H9 (cell line): ENCODE results near the gene PDCD7. TPM values are rescaled to one million over a fixed set of nuclear protein-coding genes. Genes with fewer than 3 reads are reported as not detected.
"Not testable (repeated sequence)": the region's sequence is repeated elsewhere in the genome, so short reads cannot be mapped to it uniquely, and the experiment has no call there.

Source experiments
- DNase-seq: peaks from one replicate; pipeline ENCODE4 v3.0.0-alpha.2; 2017
- H2AFZ ChIP-seq: one replicate; pipeline ENCODE4 v1.6.1; 2013; ENCODE audit warnings: mild to moderate bottlenecking, low read length, control low read depth, moderate library complexity
- H2AK5ac ChIP-seq: 2 replicates; pipeline ENCODE4 v1.6.1; 2013; ENCODE audit warnings: low read length, control low read depth, mixed read lengths; ENCODE audit not compliant: insufficient read length
- H2BK120ac ChIP-seq: one replicate; pipeline ENCODE4 v1.6.1; 2013; ENCODE audit warnings: low read depth, mild to moderate bottlenecking, low read length, control low read depth, inconsistent platforms; ENCODE audit not compliant: poor library complexity, severe bottlenecking
- H2BK12ac ChIP-seq: 2 replicates; pipeline ENCODE4 v1.6.1; 2013; ENCODE audit warnings: low read length, control low read depth, mixed read lengths, low read depth; ENCODE audit not compliant: insufficient read length
- H2BK15ac ChIP-seq: 2 replicates; pipeline ENCODE4 v1.6.1; 2013; ENCODE audit warnings: low read depth, low read length, control low read depth
- H2BK20ac ChIP-seq: one replicate; pipeline ENCODE4 v1.6.1; 2013; ENCODE audit warnings: low read depth, mild to moderate bottlenecking, low read length, control low read depth, inconsistent platforms; ENCODE audit not compliant: poor library complexity, severe bottlenecking
- H2BK5ac ChIP-seq: 2 replicates; pipeline ENCODE4 v1.6.1; 2013; ENCODE audit warnings: low read length, control low read depth, mixed read lengths; ENCODE audit not compliant: insufficient read length
- H3K14ac ChIP-seq: 2 replicates; pipeline ENCODE4 v1.6.1; 2013; ENCODE audit warnings: low read length, control low read depth; ENCODE audit not compliant: insufficient read depth
- H3K18ac ChIP-seq: 2 replicates; pipeline ENCODE4 v1.6.1; 2013; ENCODE audit warnings: low read depth, mild to moderate bottlenecking, mixed read lengths, low read length, control low read depth; ENCODE audit not compliant: insufficient read length
- H3K23ac ChIP-seq: 2 replicates; pipeline ENCODE4 v1.6.1; 2013; ENCODE audit warnings: low read length, control low read depth, mixed read lengths, low read depth; ENCODE audit not compliant: insufficient read length
- H3K23me2 ChIP-seq: 2 replicates; pipeline ENCODE4 v1.6.1; 2013; ENCODE audit warnings: low read depth, mild to moderate bottlenecking, mixed read lengths, low read length, control low read depth; ENCODE audit not compliant: insufficient read length, poor library complexity, severe bottlenecking
- H3K27ac ChIP-seq: 2 replicates; pipeline ENCODE4 v1.5.1; 2013; ENCODE audit warnings: low read length, control low read depth, mixed read lengths, low read depth; ENCODE audit not compliant: insufficient read length
- H3K27me3 ChIP-seq: 2 replicates; pipeline ENCODE4 v1.6.1; 2013; ENCODE audit warnings: low read length, control low read depth, inconsistent platforms; ENCODE audit not compliant: insufficient read depth
- H3K4ac ChIP-seq: 2 replicates; pipeline ENCODE4 v1.6.1; 2013; ENCODE audit warnings: low read depth, mild to moderate bottlenecking, control low read depth, inconsistent platforms, low read length, moderate library complexity
- H3K4me1 ChIP-seq: 2 replicates; pipeline ENCODE4 v1.6.1; 2013; ENCODE audit warnings: low read length, control low read depth, inconsistent platforms; ENCODE audit not compliant: insufficient read depth
- H3K4me2 ChIP-seq: 2 replicates; pipeline ENCODE4 v1.6.1; 2013; ENCODE audit warnings: low read length, control low read depth, mixed read lengths; ENCODE audit not compliant: insufficient read length, insufficient read depth
- H3K56ac ChIP-seq: 2 replicates; pipeline ENCODE4 v1.6.1; 2013; ENCODE audit warnings: low read depth, mild to moderate bottlenecking, mixed read lengths, low read length, control low read depth; ENCODE audit not compliant: insufficient read length
- H3K79me1 ChIP-seq: 2 replicates; pipeline ENCODE4 v1.6.1; 2013; ENCODE audit warnings: low read depth, mild to moderate bottlenecking, moderate library complexity, low read length, control low read depth, inconsistent platforms; ENCODE audit not compliant: insufficient read depth, poor library complexity, severe bottlenecking
- H3K79me2 ChIP-seq: 2 replicates; pipeline ENCODE4 v1.6.1; 2013; ENCODE audit warnings: low read length, control low read depth, inconsistent platforms; ENCODE audit not compliant: insufficient read depth
- H3K9ac ChIP-seq: 2 replicates; pipeline ENCODE4 v1.6.1; 2013; ENCODE audit warnings: low read length, control low read depth, mixed read lengths; ENCODE audit not compliant: insufficient read length; ENCODE audit errors: extremely low read depth
- H3K9me3 ChIP-seq: one replicate; pipeline ENCODE4 v1.6.1; 2013; ENCODE audit warnings: low read depth, low read length, inconsistent platforms; ENCODE audit not compliant: control insufficient read depth
- H3T11ph ChIP-seq: one replicate; pipeline ENCODE4 v1.6.1; 2013; ENCODE audit warnings: mild to moderate bottlenecking, low read length, control low read depth, inconsistent platforms
- H4K20me1 ChIP-seq: one replicate; pipeline ENCODE4 v1.6.1; 2013; ENCODE audit not compliant: control insufficient read depth, insufficient read length, insufficient read depth
- H4K5ac ChIP-seq: 2 replicates; pipeline ENCODE4 v1.6.1; 2013; ENCODE audit warnings: low read depth, mild to moderate bottlenecking, mixed read lengths, low read length, control low read depth; ENCODE audit not compliant: insufficient read length
- H4K8ac ChIP-seq: replicated peaks from 2 replicates; pipeline ENCODE4 v1.6.1; 2013; ENCODE audit warnings: low read length, control low read depth, mixed read lengths, low read depth; ENCODE audit not compliant: insufficient read length
- H4K91ac ChIP-seq: 2 replicates; pipeline ENCODE4 v1.6.1; 2013; ENCODE audit warnings: low read depth, mild to moderate bottlenecking, moderate library complexity, mixed read lengths, low read length, control low read depth; ENCODE audit not compliant: insufficient read length
- H3K27ac Mint-ChIP-seq, 3 experiments: 2 replicates in 2 of 3; 3 replicates in 1 of 3; pipeline ENCODE4 v1.8.0; 2020 to 2021; ENCODE audit warnings: mixed read lengths in 3 of 3, mild to moderate bottlenecking in 1 of 3, moderate library complexity in 1 of 3
- H3K27me3 Mint-ChIP-seq: 2 replicates; pipeline ENCODE4 v1.8.0; 2021; ENCODE audit warnings: low read depth, mild to moderate bottlenecking, moderate library complexity, mixed read lengths
- H3K36me3 Mint-ChIP-seq, 3 experiments: 2 replicates in 2 of 3; 3 replicates in 1 of 3; pipeline ENCODE4 v1.8.0; 2020 to 2021; ENCODE audit warnings: low read depth in 3 of 3, mixed read lengths in 3 of 3; ENCODE audit not compliant: insufficient read depth in 1 of 3
- H3K4me1 Mint-ChIP-seq, 2 experiments: 2 replicates each; pipeline ENCODE4 v1.8.0; 2020; ENCODE audit warnings: mixed read lengths in 2 of 2
- H3K4me3 Mint-ChIP-seq, 2 experiments: 2 replicates in 1 of 2; 3 replicates in 1 of 2; pipeline ENCODE4 v1.8.0; 2020 to 2021; ENCODE audit warnings: mild to moderate bottlenecking in 2 of 2, mixed read lengths in 2 of 2, moderate library complexity in 1 of 2
- H3K9me3 Mint-ChIP-seq, 2 experiments: 2 replicates in 1 of 2; 3 replicates in 1 of 2; pipeline ENCODE4 v1.8.0; 2020; ENCODE audit warnings: mild to moderate bottlenecking in 2 of 2, mixed read lengths in 2 of 2, moderate library complexity in 1 of 2
- whole genome bisulfite sequencing: extraction: QIAGEN DNeasy Blood & Tissue Kit; methylation state at CpG from one replicate; pipeline ENCODE4 v1.1.7; 2013; ENCODE audit warnings: missing lambda C conversion rate, low lambda C conversion rate, mixed read lengths; ENCODE audit not compliant: insufficient read length; ENCODE audit errors: extremely low coverage; 5-methylcytosine and 5-hydroxymethylcytosine counted together
- total RNA-seq: library from RNA; stranded (reverse); gene quantifications from 2 replicates; pipeline ENCODE4 v1.2.1, GENCODE V29; 2021
- TF ChIP-seq, protein P1 (sequence below): fragments of 200-600 bp; sonication (generic); conservative IDR thresholded peaks from 3 replicates; pipeline ENCODE4 v1.8.0; 2021; ENCODE audit warnings: antibody characterized with exemption, mild to moderate bottlenecking

PDCD7 gene
- total RNA-seq, 1 experiment from 2014 or later: 35.2 TPM

DNA sequence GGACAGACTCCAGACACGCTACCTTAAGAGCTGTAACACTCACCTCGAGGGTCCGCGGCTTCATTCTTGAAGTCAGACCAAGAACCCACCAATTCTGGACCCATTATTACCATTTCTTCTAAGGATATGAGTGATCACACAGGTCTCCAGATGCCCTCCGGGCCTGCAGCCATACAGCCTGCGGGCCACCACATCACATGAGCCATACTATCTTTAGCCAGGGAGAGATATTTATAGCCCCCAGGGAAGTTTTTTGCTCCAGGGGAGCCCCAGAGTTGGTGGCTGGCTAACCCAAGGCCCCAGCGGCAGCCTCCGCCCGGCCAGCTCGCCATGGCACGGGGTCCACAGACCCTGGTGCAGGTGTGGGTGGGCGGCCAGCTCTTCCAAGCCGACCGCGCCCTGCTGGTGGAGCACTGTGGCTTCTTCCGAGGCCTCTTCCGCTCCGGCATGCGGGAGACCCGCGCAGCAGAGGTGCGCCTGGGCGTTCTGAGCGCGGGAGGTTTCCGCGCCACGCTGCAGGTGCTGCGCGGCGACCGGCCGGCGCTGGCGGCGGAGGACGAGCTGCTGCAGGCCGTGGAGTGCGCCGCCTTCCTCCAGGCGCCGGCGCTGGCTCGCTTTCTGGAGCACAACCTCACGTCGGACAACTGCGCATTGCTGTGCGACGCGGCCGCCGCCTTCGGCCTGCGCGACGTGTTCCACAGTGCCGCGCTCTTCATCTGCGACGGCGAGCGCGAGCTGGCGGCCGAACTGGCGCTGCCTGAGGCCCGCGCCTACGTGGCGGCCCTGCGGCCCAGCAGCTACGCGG, 56.9 kb downstream of the PDCD7 start, which contains the start of gene KBTBD13:
Gene KBTBD13 (plus strand): TSS at position 261 of the 805 bp plus-strand sequence. CDS start 70 bp downstream, at position 331.
- H3K18ac ChIP-seq: no peak within 1 kb of the TSS
- H3K27me3 Mint-ChIP-seq: peaks cover 26% of the 10 kb centered on the region
- H2BK12ac ChIP-seq: no peak within 1 kb of the TSS
- H4K5ac ChIP-seq: no peak within 1 kb of the TSS
- H3K4me3 Mint-ChIP-seq: no peak within 1 kb of the TSS; a peak in 1 of 5 replicates
- no peak within 1 kb of the TSS for H3K4ac ChIP-seq
- H4K20me1 ChIP-seq: no peaks in the 10 kb centered on the region
- no peak for DNase-seq
- H3K27me3 ChIP-seq: no peaks in the 10 kb centered on the region
- peaks cover 12 to 14% of the 10 kb centered on the region in 2 experiments for H3K4me1 Mint-ChIP-seq
- no peak within 1 kb of the TSS for H3K23ac ChIP-seq
- H3K9me3 Mint-ChIP-seq: peaks cover 3 to 10% of the 10 kb centered on the region in 2 experiments; a peak in 3 of 5 replicates
- no peak within 1 kb of the TSS for H2BK15ac ChIP-seq
- no peaks in the 10 kb centered on the region for H3K23me2 ChIP-seq
- no peaks in the 10 kb centered on the region for H3K79me1 ChIP-seq
- no peak within 1 kb of the TSS for H3K56ac ChIP-seq
- H3T11ph ChIP-seq: no peak within 1 kb of the TSS
- H3K14ac ChIP-seq: no peak within 1 kb of the TSS
- TF ChIP-seq, protein P1, sequence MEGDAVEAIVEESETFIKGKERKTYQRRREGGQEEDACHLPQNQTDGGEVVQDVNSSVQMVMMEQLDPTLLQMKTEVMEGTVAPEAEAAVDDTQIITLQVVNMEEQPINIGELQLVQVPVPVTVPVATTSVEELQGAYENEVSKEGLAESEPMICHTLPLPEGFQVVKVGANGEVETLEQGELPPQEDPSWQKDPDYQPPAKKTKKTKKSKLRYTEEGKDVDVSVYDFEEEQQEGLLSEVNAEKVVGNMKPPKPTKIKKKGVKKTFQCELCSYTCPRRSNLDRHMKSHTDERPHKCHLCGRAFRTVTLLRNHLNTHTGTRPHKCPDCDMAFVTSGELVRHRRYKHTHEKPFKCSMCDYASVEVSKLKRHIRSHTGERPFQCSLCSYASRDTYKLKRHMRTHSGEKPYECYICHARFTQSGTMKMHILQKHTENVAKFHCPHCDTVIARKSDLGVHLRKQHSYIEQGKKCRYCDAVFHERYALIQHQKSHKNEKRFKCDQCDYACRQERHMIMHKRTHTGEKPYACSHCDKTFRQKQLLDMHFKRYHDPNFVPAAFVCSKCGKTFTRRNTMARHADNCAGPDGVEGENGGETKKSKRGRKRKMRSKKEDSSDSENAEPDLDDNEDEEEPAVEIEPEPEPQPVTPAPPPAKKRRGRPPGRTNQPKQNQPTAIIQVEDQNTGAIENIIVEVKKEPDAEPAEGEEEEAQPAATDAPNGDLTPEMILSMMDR: no peak
- WGBS: no CpG with 5 or more reads among the region's 73 CpGs
- H3K27ac ChIP-seq: no peak within 1 kb of the TSS
- H3K4me1 ChIP-seq: no peaks in the 10 kb centered on the region; the same call in 1 of the 2 replicates
- H3K4me2 ChIP-seq: no peak within 1 kb of the TSS
- H4K8ac ChIP-seq: no peak within 1 kb of the TSS
- H3K27ac Mint-ChIP-seq: peak within 1 kb of the TSS in 1 of 3 experiments; percentile 34; a peak in 1 of 7 replicates
- H2BK5ac ChIP-seq: no peak within 1 kb of the TSS
- no peak within 1 kb of the TSS for H2AFZ ChIP-seq
- H3K9ac ChIP-seq: no peak within 1 kb of the TSS
- H2AK5ac ChIP-seq: no peak within 1 kb of the TSS
- H3K36me3 Mint-ChIP-seq: peaks cover 0 to 1% (median 0%) of the 10 kb centered on the region in 3 experiments; a peak in 3 of 7 replicates
- no peak within 1 kb of the TSS for H2BK120ac ChIP-seq
- H2BK20ac ChIP-seq: no peak within 1 kb of the TSS
- H4K91ac ChIP-seq: no peak within 1 kb of the TSS
- H3K79me2 ChIP-seq: no peaks in the 10 kb centered on the region
- no peaks in the 10 kb centered on the region for H3K9me3 ChIP-seq

DNA sequence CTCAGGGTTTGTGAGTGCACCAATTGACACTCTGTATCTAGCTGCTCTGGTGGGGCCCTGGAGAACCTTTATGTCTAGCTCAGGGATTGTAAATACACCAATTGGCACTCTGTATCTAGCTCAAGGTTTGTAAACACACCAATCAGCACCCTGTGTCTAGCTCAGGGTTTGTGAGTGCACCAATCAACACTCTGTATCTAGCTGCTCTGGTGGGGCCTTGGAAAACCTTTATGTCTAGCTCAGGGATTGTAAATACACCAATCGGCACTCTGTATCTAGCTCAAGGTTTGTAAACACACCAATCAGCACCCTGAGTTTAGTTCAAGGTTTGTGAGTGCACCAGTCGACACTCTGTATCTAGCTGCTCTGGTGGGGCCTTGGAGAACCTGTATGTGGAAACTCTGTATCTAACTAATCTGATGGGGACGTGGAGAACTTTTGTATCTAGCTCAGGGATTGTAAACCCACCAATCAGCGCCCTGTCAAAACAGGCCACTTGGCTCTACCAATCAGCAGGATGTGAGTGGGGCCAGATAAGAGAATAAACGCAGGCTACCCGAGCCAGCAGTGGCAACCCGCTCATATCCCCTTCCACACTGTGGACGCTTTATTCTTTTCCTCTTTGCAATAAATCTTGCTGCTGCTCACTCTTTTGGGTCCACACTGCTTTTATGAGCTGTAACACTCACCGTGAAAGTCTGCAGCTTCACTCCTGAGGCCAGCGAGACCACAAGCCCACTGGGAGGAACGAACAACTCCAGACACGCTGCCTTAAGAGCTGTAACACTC, 57.8 kb downstream of the PDCD7 start:
- Mint-ChIP-seq H3K27ac (peak overlapping the region in 1 of 3 experiments; percentile 34; a peak in 1 of 7 replicates), H3K27me3 (peaks cover 18% of the 10 kb centered on the region), H3K4me1 (peaks cover 10 to 17% of the 10 kb centered on the region in 2 experiments)
- H3K4me2 ChIP-seq, H3K36me3 Mint-ChIP-seq, H2BK12ac ChIP-seq, H3K23ac ChIP-seq, H4K20me1 ChIP-seq, H3K4me1 ChIP-seq, H4K8ac ChIP-seq, H3K27ac ChIP-seq, H2BK120ac ChIP-seq, H2AK5ac ChIP-seq, H3K9me3 ChIP-seq, H3K9me3 Mint-ChIP-seq, H3K9ac ChIP-seq, H3K23me2 ChIP-seq, H4K91ac ChIP-seq, H3T11ph ChIP-seq, H3K27me3 ChIP-seq, H2BK15ac ChIP-seq, H2BK20ac ChIP-seq, H3K14ac ChIP-seq, H3K18ac ChIP-seq, H3K4ac ChIP-seq, H3K79me1 ChIP-seq, H4K5ac ChIP-seq, H3K79me2 ChIP-seq, H2AFZ ChIP-seq, H2BK5ac ChIP-seq, H3K56ac ChIP-seq, DNase-seq, H3K4me3 Mint-ChIP-seq: not testable (repeated sequence)
- WGBS: no CpG with 5 or more reads among the region's 12 CpGs
